PFSK-1 (cell line): ENCODE results near the gene CCNYL1.

ENCODE experiments used
- FOXP2 ChIP-seq: optimal IDR thresholded peaks from 2 replicates; pipeline ENCODE3; 2011; ENCODE audit warnings: borderline replicate concordance, control low read depth, inconsistent platforms; ENCODE audit not compliant: insufficient read depth; ENCODE audit errors: extremely low read length, extremely low read depth
- POLR2AphosphoS5 ChIP-seq: IDR thresholded peaks from 2 replicates; pipeline ENCODE4 v1.6.1; 2012; ENCODE audit warnings: low read depth, mild to moderate bottlenecking, control low read depth, low read length, moderate library complexity
- REST ChIP-seq, 2 experiments: IDR thresholded peaks; 2 replicates each; pipeline versions ENCODE4 v1.6.1 to v1.8.0; 2011 to 2012; ENCODE audit warnings: low read depth in 2 of 2, low read length in 2 of 2, control low read depth in 1 of 2, inconsistent platforms in 1 of 2, mild to moderate bottlenecking in 1 of 2, moderate library complexity in 1 of 2; ENCODE audit not compliant: insufficient read depth in 1 of 2
- SIN3A ChIP-seq: IDR thresholded peaks from 2 replicates; pipeline ENCODE4 v1.6.1; 2012; ENCODE audit warnings: mild to moderate bottlenecking, low read length, moderate library complexity, borderline replicate concordance; ENCODE audit not compliant: insufficient read depth
- TAF1 ChIP-seq: IDR thresholded peaks from 2 replicates; pipeline ENCODE4 v1.6.1; 2012; ENCODE audit warnings: low read length, control low read depth, borderline replicate concordance; ENCODE audit not compliant: insufficient read depth

The CCNYL1 gene

GRCh38 chr2:207744050-207744449, 32.6 kb downstream of the CCNYL1 start:
- TF ChIP-seq POLR2AphosphoS5: no peak
- no peak for TF ChIP-seq TAF1
- TF ChIP-seq FOXP2: no peak
- no peak for TF ChIP-seq SIN3A
- no peak for TF ChIP-seq REST (IDR thresholded peaks at IDR 0.05; ENCODE audit: insufficient read depth in 1 of 2, low read depth in 2 of 2, low read length in 2 of 2)

- TF ChIP-seq FOXP2: no peak
- TF ChIP-seq SIN3A: no peak
- TF ChIP-seq TAF1: no peak
Measured at GRCh38 chr2:207744451-207744850, 33.0 kb downstream of the CCNYL1 start.

- TF ChIP-seq REST (IDR thresholded peaks at IDR 0.05; ENCODE audit: insufficient read depth in 1 of 2, low read depth in 2 of 2, low read length in 2 of 2) (no peak), SIN3A (no peak), POLR2AphosphoS5 (no peak), FOXP2 (no peak), TAF1 (no peak)
Measured at GRCh38 chr2:207746131-207746530, 34.7 kb downstream of the CCNYL1 start.

- TF ChIP-seq TAF1: no peak
- no peak for TF ChIP-seq FOXP2
- TF ChIP-seq REST (IDR thresholded peaks at IDR 0.05; ENCODE audit: insufficient read depth in 1 of 2, low read depth in 2 of 2, low read length in 2 of 2): no peak
- TF ChIP-seq SIN3A: no peak
- TF ChIP-seq POLR2AphosphoS5: no peak
Measured at GRCh38 chr2:207747653-207748560, 36.5 kb downstream of the CCNYL1 start.

- TF ChIP-seq TAF1 (no peak), SIN3A (no peak), POLR2AphosphoS5 (no peak), FOXP2 (no peak), REST (IDR thresholded peaks at IDR 0.05; ENCODE audit: insufficient read depth in 1 of 2, low read depth in 2 of 2, low read length in 2 of 2) (no peak)
Measured at GRCh38 chr2:207748993-207749392, 37.6 kb downstream of the CCNYL1 start.
